GM21619 (cell line): ENCODE results near the gene VPS37B.
A peak's percentile ranks its signal among the peaks of the same experiment; 100 is the strongest.

ENCODE experiments used
- ATAC-seq: cut with Tn5 transposase; IDR thresholded peaks from one replicate; pipeline ENCODE4 v1.9.1; 2021; ENCODE audit not compliant: unreplicated experiment

The VPS37B gene

GRCh38 chr12:122842505-122843405 is 53.2 kb downstream of the VPS37B start:
- no peak for ATAC-seq

- ATAC-seq, result no peak
Measured at GRCh38 chr12:122841544-122842321, 54.2 kb downstream of the VPS37B start.

- ATAC-seq, result no peak
Measured at GRCh38 chr12:122840580-122841513, 55.1 kb downstream of the VPS37B start.

GRCh38 chr12:122839907-122840554 is 55.9 kb downstream of the VPS37B start:
- ATAC-seq, result no peak

GRCh38 chr12:122838841-122839240 is 57.1 kb downstream of the VPS37B start:
- no peak for ATAC-seq

- ATAC-seq, result no peak
Measured at GRCh38 chr12:122837306-122838265, 58.3 kb downstream of the VPS37B start.

GRCh38 chr12:122836027-122836921 is 59.6 kb downstream of the VPS37B start:
- ATAC-seq, result peak; percentile 39

GRCh38 chr12:122835750-122836026 is 60.2 kb downstream of the VPS37B start:
- peak; percentile 40 for ATAC-seq

GRCh38 chr12:122834921-122835749 is 60.8 kb downstream of the VPS37B start, which contains the start of gene HIP1R:
Gene HIP1R, plus strand, starts transcription at chr12:122835457. Its CDS starts 94 bp downstream, at chr12:122835551.
- peak; percentile 29 for ATAC-seq

- ATAC-seq, result no peak
Measured at GRCh38 chr12:122834104-122834920, 61.6 kb downstream of the VPS37B start.

- no peak for ATAC-seq
Measured at GRCh38 chr12:122830517-122831214, 65.3 kb downstream of the VPS37B start.

GRCh38 chr12:122827258-122827657 is 68.7 kb downstream of the VPS37B start:
- no peak for ATAC-seq

- ATAC-seq, result no peak
Measured at GRCh38 chr12:122825773-122826724, 69.9 kb downstream of the VPS37B start.

GRCh38 chr12:122823429-122823828 is 72.5 kb downstream of the VPS37B start:
- no peak for ATAC-seq

GRCh38 chr12:122820838-122821271 is 75.1 kb downstream of the VPS37B start:
- ATAC-seq, result no peak
